HAP-1 (cell line): ENCODE measurements around the gene FMO2.

Experiments used
- DNase-seq, 2 experiments: peaks; one replicate each; pipeline ENCODE4 v3.0.0-alpha.2; 2016 to 2020; ENCODE audit warnings: low spot score in 2 of 2
- H3K27me3 ChIP-seq: fragments of 250-450 bp; sonication (Bioruptor Pico); 2 replicates; pipeline ENCODE4 v1.5.1; 2020; ENCODE audit warnings: low read depth, mild to moderate bottlenecking, moderate library complexity
- H3K36me3 ChIP-seq: fragments of 250-450 bp; sonication (Bioruptor Pico); replicated peaks from 2 replicates; pipeline ENCODE4 v1.5.1; 2020; ENCODE audit warnings: mild to moderate bottlenecking
- H3K4me1 ChIP-seq: fragments of 250-450 bp; sonication (Bioruptor Pico); 2 replicates; pipeline ENCODE4 v1.5.1; 2020; ENCODE audit warnings: mild to moderate bottlenecking
- H3K4me3 ChIP-seq: fragments of 250-450 bp; sonication (Bioruptor Pico); 2 replicates; pipeline ENCODE4 v1.5.1; 2020; ENCODE audit warnings: mild to moderate bottlenecking, moderate library complexity
- H3K9me3 ChIP-seq: fragments of 250-450 bp; sonication (Bioruptor Pico); 2 replicates; pipeline ENCODE4 v1.5.1; 2020; ENCODE audit warnings: mild to moderate bottlenecking, moderate library complexity
- in situ Hi-C: fragments of 300-500 bp; cut with MboI; formaldehyde crosslinking; loops from 3 replicates; pipeline ENCODE4 v1.14.3; 2020; ENCODE audit warnings: low sequenced_read_pairs, inconsistent platforms, mixed read lengths

Gene FMO2

DNA sequence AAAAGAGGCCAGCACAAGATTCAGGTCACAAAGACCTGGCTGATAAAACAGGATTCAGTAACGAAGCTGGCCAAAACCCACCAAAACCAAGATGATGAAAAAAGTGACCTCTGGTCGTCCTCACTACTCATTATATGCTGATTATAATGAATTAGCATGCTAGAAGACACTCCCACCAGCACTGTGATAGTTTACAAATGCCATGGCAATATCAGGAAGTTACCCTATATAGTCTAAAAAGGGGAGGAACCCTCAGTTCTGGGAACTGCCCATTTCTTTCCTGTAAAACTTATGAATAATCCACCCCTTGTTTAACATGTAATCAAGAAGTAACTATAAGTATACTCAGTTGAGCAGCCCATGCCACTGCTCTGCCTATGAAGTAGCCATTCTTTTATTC is 26.0 kb upstream of the FMO2 start:
- DNase-seq: no peak
- H3K4me3 ChIP-seq: no peak overlapping the region
- in situ Hi-C loops: no loop called here
- 0 out of 2 replicates have a peak, but pooled peaks cover 2% of the 10 kb centered on the region for H3K27me3 ChIP-seq
- no peaks in the 10 kb centered on the region for H3K9me3 ChIP-seq
- no peaks in the 10 kb centered on the region for H3K4me1 ChIP-seq
- H3K36me3 ChIP-seq: no peaks in the 10 kb centered on the region

GRCh38 chr1:171160211-171160610 is 24.9 kb upstream of the FMO2 start:
- Histone ChIP-seq H3K36me3 (no peaks in the 10 kb centered on the region), H3K4me1 (no peaks in the 10 kb centered on the region), H3K4me3 (no peak overlapping the region), H3K9me3 (no peaks in the 10 kb centered on the region), H3K27me3 (0 out of 2 replicates have a peak, but pooled peaks cover 2% of the 10 kb centered on the region)
- DNase-seq: peak; percentile 10 to 14
- in situ Hi-C loops: no loop called here

- Histone ChIP-seq H3K36me3 (no peaks in the 10 kb centered on the region), H3K27me3 (0 out of 2 replicates have a peak, but pooled peaks cover 2% of the 10 kb centered on the region), H3K4me1 (no peaks in the 10 kb centered on the region), H3K4me3 (no peak overlapping the region), H3K9me3 (no peaks in the 10 kb centered on the region)
- no peak for DNase-seq
- in situ Hi-C loops: no loop called here
Observed at GRCh38 chr1:171160639-171161354, 24.3 kb upstream of the FMO2 start.

DNA sequence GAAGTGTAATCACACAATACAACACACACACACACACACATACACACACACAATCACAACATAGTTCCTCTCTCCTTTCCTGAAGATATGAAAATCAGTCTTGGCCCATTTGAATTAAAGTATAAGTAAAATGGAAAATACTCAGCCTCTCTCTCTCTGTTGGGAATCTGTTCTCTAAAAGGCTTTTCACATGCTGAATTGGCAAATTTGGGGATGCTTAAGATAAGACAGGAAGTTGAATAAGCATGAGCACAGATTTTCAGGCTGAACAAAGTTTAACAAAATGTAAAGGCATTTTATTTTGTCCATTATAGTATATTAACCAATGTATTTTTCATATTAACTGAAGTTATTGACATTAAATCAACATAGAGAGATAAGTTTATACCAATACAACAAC is 23.7 kb upstream of the FMO2 start:
- no peak for DNase-seq
- Histone ChIP-seq H3K4me3 (no peak overlapping the region), H3K9me3 (no peaks in the 10 kb centered on the region), H3K36me3 (no peaks in the 10 kb centered on the region), H3K27me3 (0 out of 2 replicates have a peak, but pooled peaks cover 2% of the 10 kb centered on the region), H3K4me1 (no peaks in the 10 kb centered on the region)
- in situ Hi-C loops: no loop called here

DNA sequence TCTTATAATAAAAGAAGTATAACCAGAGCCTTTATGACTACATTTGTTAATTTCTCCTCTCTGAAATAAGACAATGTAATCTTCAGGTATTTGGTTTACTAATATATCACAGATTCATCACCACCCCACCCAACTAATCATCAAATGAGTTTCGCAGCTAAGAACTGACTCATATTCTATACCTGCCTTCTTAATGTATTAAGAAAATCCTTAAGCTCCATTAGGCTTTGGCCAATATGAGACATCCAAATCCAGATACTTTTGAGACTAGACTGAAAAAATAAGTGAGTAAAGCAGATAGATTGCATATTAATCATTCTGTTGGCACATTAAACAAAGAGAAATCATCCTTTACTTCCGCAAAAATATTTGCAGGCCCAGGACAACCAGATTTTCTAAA is 18.7 kb upstream of the FMO2 start:
- no peaks in the 10 kb centered on the region for H3K27me3 ChIP-seq

GRCh38 chr1:171167785-171168184 is 17.3 kb upstream of the FMO2 start:
- Histone ChIP-seq H3K9me3 (no peaks in the 10 kb centered on the region), H3K4me3 (no peak overlapping the region), H3K4me1 (no peaks in the 10 kb centered on the region; the same call in 1 of the 2 replicates), H3K36me3 (no peaks in the 10 kb centered on the region), H3K27me3 (no peaks in the 10 kb centered on the region)
- in situ Hi-C loops: no loop called here
- no peak for DNase-seq

More for the DNA sequence above, 18.7 kb upstream of the FMO2 start:
- Histone ChIP-seq H3K9me3 (no peaks in the 10 kb centered on the region), H3K4me3 (no peak overlapping the region), H3K4me1 (no peaks in the 10 kb centered on the region; the same call in 1 of the 2 replicates), H3K36me3 (no peaks in the 10 kb centered on the region)
- DNase-seq: no peak
- in situ Hi-C loops: no loop called here

- DNase-seq: no peak
- H3K4me3 ChIP-seq: no peak overlapping the region
- no peaks in the 10 kb centered on the region for H3K9me3 ChIP-seq
- in situ Hi-C loops: no loop called here
- H3K4me1 ChIP-seq: no peaks in the 10 kb centered on the region
- no peaks in the 10 kb centered on the region for H3K36me3 ChIP-seq
- H3K27me3 ChIP-seq: no peaks in the 10 kb centered on the region; the same call in 1 of the 2 replicates
Observed at GRCh38 chr1:171172471-171172870, 12.6 kb upstream of the FMO2 start.

GRCh38 chr1:171173069-171173468 is 12.0 kb upstream of the FMO2 start:
- Histone ChIP-seq H3K27me3 (no peaks in the 10 kb centered on the region; the same call in 1 of the 2 replicates), H3K9me3 (no peaks in the 10 kb centered on the region)
- in situ Hi-C loops: no loop called here

GRCh38 chr1:171174560-171175294 is 10.4 kb upstream of the FMO2 start:
- no peak overlapping the region for H3K4me3 ChIP-seq
- H3K4me1 ChIP-seq: no peaks in the 10 kb centered on the region
- H3K36me3 ChIP-seq: no peaks in the 10 kb centered on the region
- in situ Hi-C loops: no loop called here
- no peaks in the 10 kb centered on the region for H3K9me3 ChIP-seq
- DNase-seq: no peak
- no peaks in the 10 kb centered on the region; the same call in 1 of the 2 replicates for H3K27me3 ChIP-seq

More at GRCh38 chr1:171173069-171173468, 12.0 kb upstream of the FMO2 start:
- no peak overlapping the region for H3K4me3 ChIP-seq
- no peak for DNase-seq
- no peaks in the 10 kb centered on the region for H3K36me3 ChIP-seq
- no peaks in the 10 kb centered on the region for H3K4me1 ChIP-seq

- in situ Hi-C loops: no loop called here
- no peaks in the 10 kb centered on the region for H3K36me3 ChIP-seq
- H3K27me3 ChIP-seq: no peaks in the 10 kb centered on the region; the same call in 1 of the 2 replicates
- H3K4me3 ChIP-seq: no peak overlapping the region
- no peaks in the 10 kb centered on the region for H3K4me1 ChIP-seq
- DNase-seq: no peak
- no peaks in the 10 kb centered on the region for H3K9me3 ChIP-seq
Observed at GRCh38 chr1:171177261-171177660, 7.8 kb upstream of the FMO2 start.

DNA sequence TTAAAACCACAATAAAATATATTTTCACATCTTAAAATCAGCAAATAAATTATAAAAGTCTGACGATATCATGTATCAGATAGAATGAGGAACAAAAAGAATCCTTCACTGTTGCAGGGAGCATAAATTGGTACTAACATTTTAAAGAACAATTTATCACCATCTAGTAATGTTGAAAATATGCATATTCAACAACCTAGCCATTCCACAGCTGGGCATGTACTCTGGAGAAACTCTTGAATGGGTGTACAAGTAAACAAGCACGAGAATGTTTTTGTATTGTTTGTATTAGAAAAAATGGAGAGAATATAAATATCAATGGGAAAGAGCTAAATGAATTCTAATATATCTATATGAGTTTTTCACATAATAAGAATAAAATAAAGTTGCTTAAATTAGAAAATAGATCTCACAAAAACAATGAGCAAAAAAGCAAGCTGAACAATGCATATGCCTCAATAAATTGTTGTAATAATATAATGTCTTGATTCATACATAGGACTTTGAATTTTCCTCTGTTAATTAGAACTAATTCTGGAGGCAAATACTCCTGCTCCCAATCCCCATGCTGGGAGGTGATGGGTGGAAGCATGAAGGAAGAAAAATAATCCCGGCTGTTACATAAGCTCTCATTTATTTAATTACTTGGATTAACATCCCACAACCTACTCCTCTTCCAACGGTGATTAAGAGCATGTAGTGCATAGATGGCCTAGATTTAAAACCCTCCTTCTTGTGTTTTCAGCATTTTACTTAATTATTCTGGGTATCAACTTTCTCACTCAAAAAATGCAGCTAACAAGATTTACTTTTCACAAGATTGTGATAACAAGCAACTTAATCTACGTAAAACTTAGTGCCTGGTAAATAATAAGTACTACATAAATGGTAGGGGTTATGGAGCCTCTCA is 5.5 kb upstream of the FMO2 start:
- H3K4me3 ChIP-seq: no peak overlapping the region
- in situ Hi-C loops: no loop called here

DNA sequence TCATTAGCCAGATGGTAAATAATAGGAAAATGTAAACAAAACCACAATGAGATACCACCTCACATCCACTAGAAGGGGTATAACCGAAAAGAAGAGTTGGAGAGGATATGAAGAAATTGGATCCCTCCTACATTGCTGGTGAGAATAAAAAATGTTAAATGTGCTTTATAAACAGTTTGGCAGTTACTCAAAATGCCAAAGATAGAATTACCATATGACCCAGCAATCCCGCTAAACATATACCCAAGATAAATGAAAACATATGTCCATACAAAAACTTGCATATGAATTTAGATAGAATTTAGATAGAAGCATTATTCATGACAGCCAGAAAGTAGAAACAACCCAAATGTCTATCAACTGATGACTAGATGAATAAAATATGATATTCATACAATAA is 4.4 kb upstream of the FMO2 start:
- Histone ChIP-seq H3K4me3 (no peak overlapping the region), H3K4me1 (no peaks in the 10 kb centered on the region), H3K27me3 (no peaks in the 10 kb centered on the region), H3K9me3 (no peaks in the 10 kb centered on the region), H3K36me3 (no peaks in the 10 kb centered on the region)
- in situ Hi-C loops: no loop called here
- DNase-seq: no peak

More for the DNA sequence above, 5.5 kb upstream of the FMO2 start:
- Histone ChIP-seq H3K36me3 (no peaks in the 10 kb centered on the region), H3K27me3 (no peaks in the 10 kb centered on the region), H3K4me1 (no peaks in the 10 kb centered on the region), H3K9me3 (no peaks in the 10 kb centered on the region)
- no peak for DNase-seq

- no peaks in the 10 kb centered on the region for H3K4me1 ChIP-seq
- peak; percentile 61 to 72 for DNase-seq
- H3K4me3 ChIP-seq: no peak overlapping the region
- in situ Hi-C loops: no loop called here
- H3K36me3 ChIP-seq: no peaks in the 10 kb centered on the region
- no peaks in the 10 kb centered on the region for H3K27me3 ChIP-seq
- no peaks in the 10 kb centered on the region for H3K9me3 ChIP-seq
Observed at GRCh38 chr1:171188388-171189266, 3.5 kb downstream of the FMO2 start.
